Testis (tissue), 2 donors: ENCODE measurements around the gene RARS2.

Experiments used
- POLR2A ChIP-seq: fragments of 450-650 bp; IDR thresholded peaks from one replicate; pipeline ENCODE4 v1.6.1; 2017; ENCODE audit warnings: antibody characterized with exemption, mild to moderate bottlenecking, moderate library complexity
- TF ChIP-seq, protein P1 (sequence below), 3 experiments: fragments of 450-650 bp in 2 of 3; fragments of 200-600 bp in 1 of 3; sonication (generic) in 1 of 3; IDR thresholded peaks; one replicate each; pipeline ENCODE4 v1.5.1; 2016 to 2019; ENCODE audit warnings: antibody characterized with exemption in 3 of 3, mild to moderate bottlenecking in 2 of 3, moderate library complexity in 1 of 3

- TF ChIP-seq, protein P1, sequence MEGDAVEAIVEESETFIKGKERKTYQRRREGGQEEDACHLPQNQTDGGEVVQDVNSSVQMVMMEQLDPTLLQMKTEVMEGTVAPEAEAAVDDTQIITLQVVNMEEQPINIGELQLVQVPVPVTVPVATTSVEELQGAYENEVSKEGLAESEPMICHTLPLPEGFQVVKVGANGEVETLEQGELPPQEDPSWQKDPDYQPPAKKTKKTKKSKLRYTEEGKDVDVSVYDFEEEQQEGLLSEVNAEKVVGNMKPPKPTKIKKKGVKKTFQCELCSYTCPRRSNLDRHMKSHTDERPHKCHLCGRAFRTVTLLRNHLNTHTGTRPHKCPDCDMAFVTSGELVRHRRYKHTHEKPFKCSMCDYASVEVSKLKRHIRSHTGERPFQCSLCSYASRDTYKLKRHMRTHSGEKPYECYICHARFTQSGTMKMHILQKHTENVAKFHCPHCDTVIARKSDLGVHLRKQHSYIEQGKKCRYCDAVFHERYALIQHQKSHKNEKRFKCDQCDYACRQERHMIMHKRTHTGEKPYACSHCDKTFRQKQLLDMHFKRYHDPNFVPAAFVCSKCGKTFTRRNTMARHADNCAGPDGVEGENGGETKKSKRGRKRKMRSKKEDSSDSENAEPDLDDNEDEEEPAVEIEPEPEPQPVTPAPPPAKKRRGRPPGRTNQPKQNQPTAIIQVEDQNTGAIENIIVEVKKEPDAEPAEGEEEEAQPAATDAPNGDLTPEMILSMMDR (IDR thresholded peaks at IDR 0.05): no peak
- no peak for TF ChIP-seq POLR2A
Measured at GRCh38 chr6:87544474-87544735, 45.4 kb downstream of the RARS2 start.
